Hepatocyte (in vitro differentiated cells): Measurements from ENCODE around the gene MOB3C. TPM values are rescaled to one million over a fixed set of nuclear protein-coding genes. Genes with fewer than 3 reads are reported as not detected.

Experiments
- DNase-seq: peaks from one replicate; pipeline ENCODE4 v3.0.0-alpha.2; 2016; ENCODE audit warnings: low spot score
- H2AFZ ChIP-seq: fragments of 200-600 bp; sonication (generic); 2 replicates; pipeline ENCODE4 v1.6.0; 2016; ENCODE audit warnings: antibody characterized with exemption, mild to moderate bottlenecking
- H3K27ac ChIP-seq: fragments of 200-600 bp; sonication (generic); 2 replicates; pipeline ENCODE4 v1.5.1; 2016; ENCODE audit warnings: mild to moderate bottlenecking
- H3K27me3 ChIP-seq: fragments of 200-600 bp; sonication (generic); 2 replicates; pipeline ENCODE4 v1.6.1; 2016
- H3K36me3 ChIP-seq: fragments of 200-600 bp; sonication (generic); replicated peaks from 2 replicates; pipeline ENCODE4 v1.5.1; 2016; ENCODE audit warnings: low read depth; ENCODE audit not compliant: insufficient read depth
- H3K4me1 ChIP-seq: fragments of 200-600 bp; sonication (generic); 2 replicates; pipeline ENCODE4 v1.5.1; 2016; ENCODE audit warnings: mild to moderate bottlenecking, moderate library complexity; ENCODE audit not compliant: insufficient read depth
- H3K4me2 ChIP-seq: fragments of 200-600 bp; sonication (generic); 2 replicates; pipeline ENCODE4 v1.6.0; 2016
- H3K4me3 ChIP-seq: fragments of 200-600 bp; sonication (generic); 2 replicates; pipeline ENCODE4 v1.5.1; 2016; ENCODE audit warnings: mild to moderate bottlenecking
- H3K79me2 ChIP-seq: fragments of 200-600 bp; sonication (generic); 2 replicates; pipeline ENCODE4 v1.6.0; 2017; ENCODE audit warnings: mild to moderate bottlenecking
- H3K9me2 ChIP-seq: fragments of 200-600 bp; sonication (generic); replicated peaks from 2 replicates; pipeline ENCODE4 v1.6.0; 2017; ENCODE audit warnings: mild to moderate bottlenecking; ENCODE audit not compliant: insufficient read depth
- H3K9me3 ChIP-seq: fragments of 200-600 bp; sonication (generic); 2 replicates; pipeline ENCODE4 v1.5.1; 2016; ENCODE audit warnings: low read depth, mild to moderate bottlenecking
- H4K20me1 ChIP-seq: fragments of 200-600 bp; sonication (generic); 2 replicates; pipeline ENCODE4 v1.6.0; 2016; ENCODE audit warnings: mild to moderate bottlenecking; ENCODE audit not compliant: insufficient read depth, poor library complexity, severe bottlenecking
- CTCF ChIP-seq: fragments of 200-600 bp; sonication (generic); IDR thresholded peaks from 2 replicates; pipeline ENCODE4 v1.5.1; 2016; ENCODE audit warnings: antibody characterized with exemption, mild to moderate bottlenecking; ENCODE audit not compliant: poor library complexity
- EZH2 ChIP-seq: fragments of 200-600 bp; sonication (generic); IDR thresholded peaks from 2 replicates; pipeline ENCODE4 v1.6.1; 2016; ENCODE audit warnings: antibody characterized with exemption, mild to moderate bottlenecking, borderline replicate concordance
- EZH2phosphoT487 ChIP-seq: fragments of 200-600 bp; sonication (generic); IDR thresholded peaks from one replicate; pipeline ENCODE4 v1.6.1; 2018; ENCODE audit warnings: antibody characterized with exemption, mild to moderate bottlenecking, low read depth, moderate library complexity; ENCODE audit not compliant: unreplicated experiment, severe bottlenecking
- WGBS: methylation state at CpG from one replicate; pipeline ENCODE4 v1.1.6; 2016; ENCODE audit warnings: low lambda C conversion rate; ENCODE audit errors: missing lambda C conversion rate; 5-methylcytosine and 5-hydroxymethylcytosine counted together
- polyA plus RNA-seq: library from polyadenylated mRNA; unstranded; fragments of >200 nt; fragmentation: Nextera tagmentation; extraction: Ambion mirVana; gene quantifications from 2 replicates; pipeline ENCODE4 v1.2.1, GENCODE V29; 2016
- total RNA-seq: library from RNA; depleted of rRNA; stranded (reverse); fragments of >200 nt; gene quantifications from 2 replicates; pipeline ENCODE4 v1.2.3, GENCODE V29; 2014

MOB3C gene
- total and polyA plus RNA-seq, 2 experiments from 2014 or later = 5.8 to 6.6 TPM

GRCh38 chr1:46639547-46639946 is 22.9 kb upstream of the MOB3C start:
- no peak for DNase-seq
- whole genome bisulfite sequencing = 86% methylated on average over 1 of the region's 1 CpG
- no peak overlapping the region for H3K27ac ChIP-seq
- H3K9me3 ChIP-seq = no peaks in the 10 kb centered on the region
- TF ChIP-seq EZH2phosphoT487 = no peak
- TF ChIP-seq CTCF = no peak
- TF ChIP-seq EZH2 = no peak
- no peak overlapping the region for H2AFZ ChIP-seq
- H3K36me3 ChIP-seq = no peaks in the 10 kb centered on the region
- no peak overlapping the region for H3K4me2 ChIP-seq
- no peaks in the 10 kb centered on the region for H3K4me1 ChIP-seq
- no peaks in the 10 kb centered on the region for H3K27me3 ChIP-seq
- H3K9me2 ChIP-seq = no peaks in the 10 kb centered on the region
- no peaks in the 10 kb centered on the region for H3K79me2 ChIP-seq
- no peak overlapping the region for H3K4me3 ChIP-seq
- no peaks in the 10 kb centered on the region for H4K20me1 ChIP-seq

GRCh38 chr1:46638921-46639320 is 22.3 kb upstream of the MOB3C start:
- no peaks in the 10 kb centered on the region for H3K9me3 ChIP-seq
- H3K27ac ChIP-seq = no peak overlapping the region
- H3K36me3 ChIP-seq = no peaks in the 10 kb centered on the region
- no peak overlapping the region for H3K4me2 ChIP-seq
- H3K4me1 ChIP-seq = no peaks in the 10 kb centered on the region
- H2AFZ ChIP-seq = no peak overlapping the region
- H3K4me3 ChIP-seq = no peak overlapping the region
- no peaks in the 10 kb centered on the region for H4K20me1 ChIP-seq
- DNase-seq = no peak
- H3K79me2 ChIP-seq = no peaks in the 10 kb centered on the region
- no peaks in the 10 kb centered on the region for H3K27me3 ChIP-seq
- H3K9me2 ChIP-seq = no peaks in the 10 kb centered on the region
- TF ChIP-seq EZH2phosphoT487 = no peak
- no peak for TF ChIP-seq CTCF
- TF ChIP-seq EZH2 = no peak

GRCh38 chr1:46637444-46638083 is 21.0 kb upstream of the MOB3C start:
- 45% methylated on average over 2 of the region's 2 CpGs for WGBS
- Histone ChIP-seq H3K9me2 (no peaks in the 10 kb centered on the region), H3K27ac (no peak overlapping the region), H3K4me3 (no peak overlapping the region), H3K4me2 (no peak overlapping the region), H2AFZ (no peak overlapping the region), H3K9me3 (no peaks in the 10 kb centered on the region), H3K27me3 (no peaks in the 10 kb centered on the region), H3K79me2 (no peaks in the 10 kb centered on the region), H3K36me3 (no peaks in the 10 kb centered on the region), H3K4me1 (no peaks in the 10 kb centered on the region), H4K20me1 (no peaks in the 10 kb centered on the region)
- TF ChIP-seq EZH2phosphoT487 = no peak
- TF ChIP-seq EZH2 = no peak
- TF ChIP-seq CTCF = no peak
- no peak for DNase-seq

GRCh38 chr1:46635205-46635604 is 18.6 kb upstream of the MOB3C start:
- WGBS = 97% methylated on average over 2 of the region's 2 CpGs
- no peaks in the 10 kb centered on the region for H3K36me3 ChIP-seq
- H3K4me2 ChIP-seq = no peak overlapping the region
- DNase-seq = no peak
- no peaks in the 10 kb centered on the region for H3K27me3 ChIP-seq
- no peaks in the 10 kb centered on the region for H3K9me2 ChIP-seq
- no peak overlapping the region for H3K4me3 ChIP-seq
- H3K27ac ChIP-seq = no peak overlapping the region
- TF ChIP-seq EZH2 = no peak
- no peak for TF ChIP-seq CTCF
- TF ChIP-seq EZH2phosphoT487 = no peak
- H4K20me1 ChIP-seq = no peaks in the 10 kb centered on the region
- no peaks in the 10 kb centered on the region for H3K79me2 ChIP-seq
- no peaks in the 10 kb centered on the region for H3K9me3 ChIP-seq
- no peak overlapping the region for H2AFZ ChIP-seq
- H3K4me1 ChIP-seq = no peaks in the 10 kb centered on the region
